H1 (cell line): ENCODE results near the gene KCNH1. TPM values are rescaled to one million over a fixed set of nuclear protein-coding genes. Genes with fewer than 3 reads are reported as not detected.

Source experiments
- ATF2 ChIP-seq: IDR thresholded peaks from 2 replicates; pipeline ENCODE4 v1.6.1; 2012; ENCODE audit warnings: low read length, inconsistent platforms
- BCL11A ChIP-seq, 2 experiments: IDR thresholded peaks; one replicate each; pipeline ENCODE4 v1.6.1; 2011; ENCODE audit warnings: low read depth in 2 of 2, low read length in 2 of 2, mild to moderate bottlenecking in 2 of 2
- CBX5 ChIP-seq: fragments of 300-800, 300-1000 bp; sonication (generic); IDR thresholded peaks from 2 replicates; pipeline ENCODE4 v1.7.1; 2016; ENCODE audit warnings: antibody characterized with exemption, low read length, low read depth
- CEBPB ChIP-seq: IDR thresholded peaks from 2 replicates; pipeline ENCODE4 v1.6.1; 2012; ENCODE audit warnings: low read depth, low read length
- CHD2 ChIP-seq: IDR thresholded peaks from 2 replicates; pipeline ENCODE4 v1.6.1; 2012; ENCODE audit warnings: low read length, improper control_type of control experiment
- E2F6 ChIP-seq: IDR thresholded peaks from 2 replicates; pipeline ENCODE4 v1.6.1; 2012; ENCODE audit warnings: inconsistent platforms
- EGR1 ChIP-seq: IDR thresholded peaks from 2 replicates; pipeline ENCODE4 v1.6.1; 2011; ENCODE audit warnings: low read depth, low read length, borderline replicate concordance
- EZH2 ChIP-seq: fragments of 200-600 bp; sonication (generic); IDR thresholded peaks from 2 replicates; pipeline ENCODE4 v1.7.1; 2012; ENCODE audit warnings: low read depth, mild to moderate bottlenecking, moderate library complexity, low read length, inconsistent platforms; ENCODE audit not compliant: severe bottlenecking
- FOSL1 ChIP-seq: IDR thresholded peaks from 2 replicates; pipeline ENCODE4 v1.6.1; 2011; ENCODE audit warnings: mild to moderate bottlenecking, low read depth, low read length, moderate library complexity; ENCODE audit not compliant: insufficient read depth
- GABPA ChIP-seq: IDR thresholded peaks from 2 replicates; pipeline ENCODE4 v1.6.1; 2011; ENCODE audit warnings: mild to moderate bottlenecking, low read length, moderate library complexity, borderline replicate concordance; ENCODE audit not compliant: insufficient read depth
- GTF2F1 ChIP-seq: IDR thresholded peaks from 2 replicates; pipeline ENCODE4 v1.6.1; 2012; ENCODE audit warnings: low read depth, low read length, improper control_type of control experiment, borderline replicate concordance
- HDAC2 ChIP-seq, 2 experiments: fragments of 300-600 bp in 1 of 2; sonication (generic) in 1 of 2; IDR thresholded peaks; 2 replicates each; pipeline ENCODE4 v1.6.1; 2011 to 2012; ENCODE audit warnings: low read depth in 2 of 2, low read length in 2 of 2, mild to moderate bottlenecking in 2 of 2, moderate library complexity in 2 of 2, borderline replicate concordance in 1 of 2, inconsistent platforms in 1 of 2
- JUND ChIP-seq: IDR thresholded peaks from 2 replicates; pipeline ENCODE4 v1.6.1; 2011; ENCODE audit warnings: mild to moderate bottlenecking, improper control_type of control experiment, low read length
- KDM5A ChIP-seq: fragments of 200-600 bp; IDR thresholded peaks from 2 replicates; pipeline ENCODE4 v1.7.1; 2012; ENCODE audit warnings: mild to moderate bottlenecking, low read length, inconsistent platforms, mixed read lengths
- NRF1 ChIP-seq: IDR thresholded peaks from 2 replicates; pipeline ENCODE4 v1.6.1; 2011; ENCODE audit warnings: mild to moderate bottlenecking, low read depth, low read length, improper control_type of control experiment
- POLR2A ChIP-seq, 2 experiments: IDR thresholded peaks; 1 replicate in 1 of 2; 2 replicates in 1 of 2; pipeline ENCODE4 v1.6.1; 2011; ENCODE audit warnings: low read depth in 2 of 2, low read length in 2 of 2, mild to moderate bottlenecking in 2 of 2; ENCODE audit errors: control extremely low read depth in 1 of 2
- POLR2AphosphoS5 ChIP-seq: IDR thresholded peaks from 2 replicates; pipeline ENCODE4 v1.6.1; 2011; ENCODE audit warnings: low read depth, low read length
- SAP30 ChIP-seq: fragments of 300-600 bp; sonication (generic); IDR thresholded peaks from 2 replicates; pipeline ENCODE4 v1.7.1; 2012; ENCODE audit warnings: low read length, moderate library complexity, mild to moderate bottlenecking, inconsistent platforms; ENCODE audit not compliant: insufficient read depth, insufficient replicate concordance
- SIRT6 ChIP-seq: IDR thresholded peaks from one replicate; pipeline ENCODE4 v1.7.1; 2012; ENCODE audit warnings: low read length, inconsistent platforms
- SP2 ChIP-seq: IDR thresholded peaks from 2 replicates; pipeline ENCODE4 v1.6.1; 2012; ENCODE audit warnings: mild to moderate bottlenecking, low read length, inconsistent platforms
- SP4 ChIP-seq: IDR thresholded peaks from 2 replicates; pipeline ENCODE4 v1.6.1; 2012; ENCODE audit warnings: low read length, inconsistent platforms
- TEAD4 ChIP-seq: IDR thresholded peaks from 2 replicates; pipeline ENCODE4 v1.6.1; 2012; ENCODE audit warnings: low read depth, low read length, inconsistent platforms, mixed read lengths
- polyA plus RNA-seq, 7 experiments: library from polyadenylated mRNA; depleted of rRNA in 3 of 7; stranded (reverse) in 5 of 7; unstranded in 2 of 7; fragments of >200 nt in 5 of 7; fragments of 200-250 nt in 2 of 7; gene quantifications; 1 replicate in 5 of 7; 2 replicates in 1 of 7; 4 replicates in 1 of 7; pipeline versions ENCODE4 v1.2.1 to v1.2.3, GENCODE V29; 2011 to 2013; ENCODE audit warnings: missing spikeins in 2 of 7, mixed read lengths in 2 of 7
- total RNA-seq: library from RNA; stranded (reverse); fragmentation: NEBNext Ultra II Directional; extraction: Animal tissue kit (Norgen Biotek cat#: 25700); gene quantifications from 2 replicates; pipeline ENCODE4 v1.2.1, GENCODE V29; 2021

Gene KCNH1
- total and polyA plus RNA-seq, 2 of the 8 experiments (the other 6 are each of a cell fraction or from before 2014, with no cell fraction given): 0.27 to 0.34 TPM

- no peak for TF ChIP-seq KDM5A
- TF ChIP-seq EZH2: no peak
- TF ChIP-seq CHD2: no peak; the same call in 1 of the 2 replicates
- TF ChIP-seq SP4: 0 out of 2 replicates have a peak, but pooled peaks have one; percentile 37
- TF ChIP-seq BCL11A (IDR thresholded peaks at IDR 0.05; ENCODE audit: low read depth in 2 of 2, low read length in 2 of 2): no peak
- no peak for TF ChIP-seq NRF1
- TF ChIP-seq SIRT6: no peak
- peak; percentile 18; the same call in 1 of the 2 replicates for TF ChIP-seq GTF2F1
- TF ChIP-seq GABPA: no peak
- no peak for TF ChIP-seq CEBPB
- no peak for TF ChIP-seq SP2
- no peak for TF ChIP-seq FOSL1
- no peak for TF ChIP-seq ATF2
- peak; percentile 1; the same call in 1 of the 2 replicates for TF ChIP-seq TEAD4
- no peak for TF ChIP-seq POLR2AphosphoS5
- peak in 1 of 2 experiments; percentile 94 for TF ChIP-seq HDAC2 (IDR thresholded peaks at IDR 0.05; ENCODE audit: borderline replicate concordance in 1 of 2, low read depth in 2 of 2, low read length in 2 of 2)
- no peak for TF ChIP-seq CBX5
- peak; percentile 81; the same call in 1 of the 2 replicates for TF ChIP-seq EGR1
- TF ChIP-seq E2F6: peak; percentile 92
- TF ChIP-seq JUND: peak; percentile 36; the same call in 1 of the 2 replicates
- no peak for TF ChIP-seq POLR2A (IDR thresholded peaks at IDR 0.05; ENCODE audit: control extremely low read depth in 1 of 2, low read depth in 2 of 2, low read length in 2 of 2)
- TF ChIP-seq SAP30: no peak
Observed at GRCh38 chr1:211133836-211134669, at the start of gene KCNH1 (continued).
